ENCODE measurements around the gene KLK6. TPM values are rescaled to one million over a fixed set of nuclear protein-coding genes. Genes with fewer than 3 reads are reported as not detected.

Gene KLK6
- total RNA-seq (1.1 and 2.0 TPM in 2 replicates), polyA plus RNA-seq (5.4 and 7.6 TPM in 2 replicates)

GRCh38 chr19:50969413-50969760, at the start of gene KLK6:
TSS of gene KLK6 (minus strand) at chr19:50969591. CDS start at chr19:50968104, 1,487 bp downstream.
- TF ChIP-seq EZH2phosphoT487 (IDR thresholded peaks at IDR 0.05; ENCODE audit: low read depth, severe bottlenecking, unreplicated experiment) (no peak), CTCF (IDR thresholded peaks at IDR 0.05; ENCODE audit: poor library complexity) (no peak), EZH2 (IDR thresholded peaks at IDR 0.05; ENCODE audit: borderline replicate concordance) (no peak)
- Histone ChIP-seq H3K36me3 (replicated peaks; ENCODE audit: insufficient read depth, low read depth) (no peaks in the 10 kb centered on the region), H3K79me2 (no peaks in the 10 kb centered on the region), H3K4me1 (ENCODE audit: insufficient read depth) (no peaks in the 10 kb centered on the region), H3K4me2 (peak within 1 kb of the TSS; percentile 25), H3K9me3 (ENCODE audit: low read depth) (no peaks in the 10 kb centered on the region), H4K20me1 (ENCODE audit: insufficient read depth, poor library complexity, severe bottlenecking) (no peaks in the 10 kb centered on the region), H3K9me2 (replicated peaks; ENCODE audit: insufficient read depth) (no peaks in the 10 kb centered on the region), H3K4me3 (no peak within 1 kb of the TSS), H3K27me3 (no peaks in the 10 kb centered on the region), H2AFZ (no peak within 1 kb of the TSS), H3K27ac (no peak within 1 kb of the TSS)
- DNase-seq (ENCODE audit: low spot score) = peak; percentile 33
- 81% methylated on average over 13 of the region's 19 CpGs for WGBS (ENCODE audit: low lambda C conversion rate, missing lambda C conversion rate)

- no peaks in the 10 kb centered on the region for H3K9me2 ChIP-seq (replicated peaks; ENCODE audit: insufficient read depth)
- WGBS (ENCODE audit: low lambda C conversion rate, missing lambda C conversion rate) = 3% methylated on average over 18 of the region's 68 CpGs
- H3K9me3 ChIP-seq (ENCODE audit: low read depth) = no peaks in the 10 kb centered on the region
- peaks cover 8% of the 10 kb centered on the region for H3K4me1 ChIP-seq (ENCODE audit: insufficient read depth)
- no peak overlapping the region for H2AFZ ChIP-seq
- no peaks in the 10 kb centered on the region for H3K79me2 ChIP-seq
- TF ChIP-seq EZH2 (IDR thresholded peaks at IDR 0.05; ENCODE audit: borderline replicate concordance) (peak; percentile 68), CTCF (IDR thresholded peaks at IDR 0.05; ENCODE audit: poor library complexity) (no peak)
- H3K27me3 ChIP-seq = peaks cover 45% of the 10 kb centered on the region
- H3K27ac ChIP-seq = no peak overlapping the region
- H4K20me1 ChIP-seq (ENCODE audit: insufficient read depth, poor library complexity, severe bottlenecking) = no peaks in the 10 kb centered on the region
- no peaks in the 10 kb centered on the region for H3K36me3 ChIP-seq (replicated peaks; ENCODE audit: insufficient read depth, low read depth)
- DNase-seq (ENCODE audit: low spot score) = peak; percentile 38
- H3K4me2 ChIP-seq = peak overlapping the region; percentile 80
- no peak overlapping the region for H3K4me3 ChIP-seq
Measured at GRCh38 chr19:51018745-51019543, 49.6 kb upstream of the KLK6 start.

GRCh38 chr19:51016798-51017683, 47.6 kb upstream of the KLK6 start:
- no peaks in the 10 kb centered on the region for H3K9me2 ChIP-seq (replicated peaks; ENCODE audit: insufficient read depth)
- H3K4me2 ChIP-seq = peak overlapping the region; percentile 84
- no peaks in the 10 kb centered on the region for H3K36me3 ChIP-seq (replicated peaks; ENCODE audit: insufficient read depth, low read depth)
- no peak overlapping the region for H3K27ac ChIP-seq
- TF ChIP-seq CTCF (IDR thresholded peaks at IDR 0.05; ENCODE audit: poor library complexity) (peak; percentile 62), EZH2 (IDR thresholded peaks at IDR 0.05; ENCODE audit: borderline replicate concordance) (peak; percentile 81), EZH2phosphoT487 (IDR thresholded peaks at IDR 0.05; ENCODE audit: low read depth, severe bottlenecking, unreplicated experiment) (no peak)
- peak overlapping the region; percentile 14 for H2AFZ ChIP-seq
- H4K20me1 ChIP-seq (ENCODE audit: insufficient read depth, poor library complexity, severe bottlenecking) = no peaks in the 10 kb centered on the region
- H3K79me2 ChIP-seq = no peaks in the 10 kb centered on the region
- peak overlapping the region; percentile 23 for H3K4me3 ChIP-seq
- peaks cover 8% of the 10 kb centered on the region for H3K4me1 ChIP-seq (ENCODE audit: insufficient read depth)
- WGBS (ENCODE audit: low lambda C conversion rate, missing lambda C conversion rate) = 2% methylated on average over 61 of the region's 68 CpGs
- no peaks in the 10 kb centered on the region for H3K9me3 ChIP-seq (ENCODE audit: low read depth)
- H3K27me3 ChIP-seq = peaks cover 52% of the 10 kb centered on the region
- DNase-seq (ENCODE audit: low spot score) = peak; percentile 69

Measured in hepatocyte (in vitro differentiated cells).